Measurements from ENCODE around the gene ATOX1.

GRCh38 chr5:151741678-151742423, 16.6 kb downstream of the ATOX1 start:
- TF ChIP-seq CTCF (IDR thresholded peaks at IDR 0.05; ENCODE audit: low read depth, low read length, poor library complexity, severe bottlenecking) (no peak), EZH2phosphoT487 (IDR thresholded peaks at IDR 0.05; ENCODE audit: borderline replicate concordance, low read length) (no peak)

Data from DOHH2 (cell line).